Esophagus (tissue), 2 donors: ENCODE results near the gene SBSN. TPM values are rescaled to one million over a fixed set of nuclear protein-coding genes. Genes with fewer than 3 reads are reported as not detected.
A peak's percentile ranks its signal among the peaks of the same experiment; 100 is the strongest.
"Not testable (repeated sequence)": the region's sequence is repeated elsewhere in the genome, so short reads cannot be mapped to it uniquely, and the experiment has no call there.

Experiments
- H3K27ac ChIP-seq, 2 donors: one replicate each; pipeline ENCODE4 v1.5.1; 2013; ENCODE audit warnings: low read depth in 2 of 2, mild to moderate bottlenecking in 2 of 2, inconsistent platforms in 1 of 2, low read length in 1 of 2, moderate library complexity in 1 of 2
- H3K27me3 ChIP-seq, 2 donors: one replicate each; pipeline ENCODE4 v1.6.1; 2013; ENCODE audit warnings: low read length in 2 of 2, control low read depth in 1 of 2, mild to moderate bottlenecking in 1 of 2; ENCODE audit not compliant: insufficient read depth in 2 of 2, control insufficient read depth in 1 of 2
- H3K36me3 ChIP-seq, 2 donors: one replicate each; pipeline ENCODE4 v1.6.1; 2013; ENCODE audit warnings: low read length in 1 of 2; ENCODE audit not compliant: control insufficient read depth in 2 of 2, insufficient read depth in 2 of 2
- H3K4me1 ChIP-seq, 2 donors: one replicate each; pipeline ENCODE4 v1.6.1; 2013; ENCODE audit warnings: low read length in 1 of 2; ENCODE audit not compliant: control insufficient read depth in 2 of 2, insufficient read depth in 2 of 2
- H3K4me3 ChIP-seq, 2 donors: one replicate each; pipeline ENCODE4 v1.5.1; 2013; ENCODE audit warnings: low read length in 2 of 2, mild to moderate bottlenecking in 2 of 2, low read depth in 1 of 2, moderate library complexity in 1 of 2
- H3K9me3 ChIP-seq, 2 donors: one replicate each; pipeline ENCODE4 v1.6.1; 2013; ENCODE audit warnings: mild to moderate bottlenecking in 2 of 2, low read depth in 1 of 2, low read length in 1 of 2, moderate library complexity in 1 of 2; ENCODE audit not compliant: control insufficient read depth in 2 of 2, insufficient read depth in 1 of 2
- WGBS, 2 donors: extraction: QIAGEN DNeasy Blood & Tissue Kit; methylation state at CpG; one replicate each; pipeline ENCODE4 v1.1.7; 2013; 5-methylcytosine and 5-hydroxymethylcytosine counted together
- polyA plus RNA-seq, 2 donors: library from polyadenylated mRNA; stranded (reverse); fragments of 200-250 nt; gene quantifications; one replicate each; pipeline ENCODE4 v1.2.3, GENCODE V29; 2013
- donor health status: healthy with polysubstance abuse.
- donor health status: Bipolar disorder and iron deficiency.

The SBSN gene
- polyA plus RNA-seq, 2 donors: 453 to 1,191 TPM

GRCh38 chr19:35486268-35486708 is 41.8 kb downstream of the SBSN start:
- Histone ChIP-seq H3K4me3 (no peak overlapping the region), H3K4me1 (no peaks in the 10 kb centered on the region), H3K36me3 (no peaks in the 10 kb centered on the region), H3K9me3 (no peaks in the 10 kb centered on the region), H3K27me3 (no peaks in the 10 kb centered on the region), H3K27ac (no peak overlapping the region)
- 66 to 72% methylated on average over 3 of the region's 3 CpGs for WGBS, 2 donors

- Histone ChIP-seq H3K27ac (no peak overlapping the region), H3K4me1 (no peaks in the 10 kb centered on the region), H3K9me3 (no peaks in the 10 kb centered on the region), H3K27me3 (no peaks in the 10 kb centered on the region), H3K4me3 (no peak overlapping the region), H3K36me3 (no peaks in the 10 kb centered on the region)
- WGBS, 2 donors: 64 to 69% methylated on average over 7 of the region's 7 CpGs
Observed at GRCh38 chr19:35484252-35485036, 43.7 kb downstream of the SBSN start.

- Histone ChIP-seq H3K36me3 (no peaks in the 10 kb centered on the region), H3K4me1 (no peaks in the 10 kb centered on the region), H3K27me3 (no peaks in the 10 kb centered on the region), H3K4me3 (no peak overlapping the region), H3K9me3 (no peaks in the 10 kb centered on the region), H3K27ac (no peak overlapping the region)
- 74 to 76% methylated on average over 5 of the region's 5 CpGs for WGBS, 2 donors
Observed at GRCh38 chr19:35483089-35483488, 45.0 kb downstream of the SBSN start.

- H3K4me3 ChIP-seq: no peak overlapping the region
Observed at GRCh38 chr19:35478794-35479677, 49.1 kb downstream of the SBSN start.

GRCh38 chr19:35476149-35476548 is 52.0 kb downstream of the SBSN start:
- whole genome bisulfite sequencing, 2 donors: 61% methylated on average over 4 of the region's 4 CpGs
- H3K9me3 ChIP-seq: no peaks in the 10 kb centered on the region
- no peaks in the 10 kb centered on the region for H3K36me3 ChIP-seq
- H3K27ac ChIP-seq: no peak overlapping the region
- no peaks in the 10 kb centered on the region for H3K4me1 ChIP-seq
- no peak overlapping the region for H3K4me3 ChIP-seq
- H3K27me3 ChIP-seq: no peaks in the 10 kb centered on the region

More at GRCh38 chr19:35478794-35479677, 49.1 kb downstream of the SBSN start:
- H3K36me3 ChIP-seq: no peaks in the 10 kb centered on the region
- no peaks in the 10 kb centered on the region for H3K27me3 ChIP-seq
- H3K27ac ChIP-seq: peak overlapping the region in 1 of 2 donors; percentile 71
- WGBS, 2 donors: 53 to 63% methylated on average over 21 of the region's 21 CpGs
- H3K9me3 ChIP-seq: no peaks in the 10 kb centered on the region
- H3K4me1 ChIP-seq: no peaks in the 10 kb centered on the region

- not testable (repeated sequence) for H3K4me1 ChIP-seq, H3K9me3 ChIP-seq, H3K27me3 ChIP-seq, H3K36me3 ChIP-seq, H3K4me3 ChIP-seq, H3K27ac ChIP-seq
- WGBS, 2 donors: 90 to 93% methylated on average over 7 of the region's 7 CpGs
Observed at GRCh38 chr19:35474594-35474993, 53.5 kb downstream of the SBSN start.

GRCh38 chr19:35474104-35474503 is 54.0 kb downstream of the SBSN start:
- no peak overlapping the region for H3K4me3 ChIP-seq
- no peaks in the 10 kb centered on the region for H3K27me3 ChIP-seq
- WGBS, 2 donors: 93% methylated on average over 14 of the region's 14 CpGs
- H3K9me3 ChIP-seq: no peaks in the 10 kb centered on the region
- no peaks in the 10 kb centered on the region for H3K36me3 ChIP-seq
- no peak overlapping the region for H3K27ac ChIP-seq
- H3K4me1 ChIP-seq: no peaks in the 10 kb centered on the region

Other genes starting within 250 kb of the SBSN start
- gene HAMP, start 245.8 kb downstream of the SBSN start, polyA plus RNA-seq: under 1 TPM in 1 of 2 donors, not detected in 1; 0.08 TPM
- gene MAG, start 236.2 kb downstream of the SBSN start, polyA plus RNA-seq: not detected
- 1 to 10 TPM in 1 of 2 donors, under 1 TPM in 1; 0.71 to 1.2 TPM for gene CD22, start 199.1 kb downstream of the SBSN start, polyA plus RNA-seq
- not detected for gene FFAR1, start 180.4 kb downstream of the SBSN start, polyA plus RNA-seq
- not detected for gene FFAR3, start 169.9 kb downstream of the SBSN start, polyA plus RNA-seq
- not detected for gene GPR42, start 157.2 kb downstream of the SBSN start, polyA plus RNA-seq
- 1 to 10 TPM in 1 of 2 donors, under 1 TPM in 1; 0.59 to 1.4 TPM for gene FFAR2, start 80.1 kb downstream of the SBSN start, polyA plus RNA-seq
- 100 to 1,000 TPM; 109 to 238 TPM for gene KRTDAP, start 37.8 kb downstream of the SBSN start, polyA plus RNA-seq
- 100 to 1,000 TPM; 223 to 315 TPM for gene DMKN, start 14.7 kb downstream of the SBSN start, polyA plus RNA-seq
- gene GAPDHS, start 5.1 kb upstream of the SBSN start, polyA plus RNA-seq: not detected
- 100 to 1,000 TPM in 1 of 2 donors, 10 to 100 TPM in 1; 61.7 to 145 TPM for gene TMEM147, start 17.3 kb upstream of the SBSN start, polyA plus RNA-seq
- under 1 TPM; 0.02 to 0.12 TPM for gene ATP4A, start 35.3 kb upstream of the SBSN start, polyA plus RNA-seq
- gene PMIS2, start 57.9 kb upstream of the SBSN start, polyA plus RNA-seq: not detected
- 10 to 100 TPM; 10.1 to 24.1 TPM for gene HAUS5, start 84.4 kb upstream of the SBSN start, polyA plus RNA-seq
- gene RBM42, start 100.7 kb upstream of the SBSN start, polyA plus RNA-seq: 10 to 100 TPM; 47.8 to 61.5 TPM
- gene ETV2, start 113.4 kb upstream of the SBSN start, polyA plus RNA-seq: 1 to 10 TPM; 3.4 to 5.6 TPM
- gene COX6B1, start 120.0 kb upstream of the SBSN start, polyA plus RNA-seq: 1,000 to 10,000 TPM; 1,022 to 1,339 TPM
- 10 to 100 TPM; 10.7 to 11.5 TPM for gene UPK1A, start 138.2 kb upstream of the SBSN start, polyA plus RNA-seq
- gene ZBTB32, start 176.2 kb upstream of the SBSN start, polyA plus RNA-seq: under 1 TPM; 0.07 to 0.18 TPM
- 10 to 100 TPM; 21.5 to 33.8 TPM for gene KMT2B, start 189.7 kb upstream of the SBSN start, polyA plus RNA-seq
- 1 to 10 TPM; 4.3 to 5.1 TPM for gene IGFLR1, start 214.1 kb upstream of the SBSN start, polyA plus RNA-seq
- gene U2AF1L4, start 217.1 kb upstream of the SBSN start, polyA plus RNA-seq: 10 to 100 TPM; 17.4 to 43.4 TPM
- 100 to 1,000 TPM in 1 of 2 donors, 10 to 100 TPM in 1; 62.5 to 128 TPM for gene PSENEN, start 217.3 kb upstream of the SBSN start, polyA plus RNA-seq
- gene LIN37, start 220.3 kb upstream of the SBSN start, polyA plus RNA-seq: 10 to 100 TPM; 10.6 to 20.9 TPM
- gene HSPB6, start 228.7 kb upstream of the SBSN start, polyA plus RNA-seq: 10 to 100 TPM; 12.5 to 18.3 TPM
- 10 to 100 TPM in 1 of 2 donors, 1 to 10 TPM in 1; 5.5 to 13.8 TPM for gene PROSER3, start 229.9 kb upstream of the SBSN start, polyA plus RNA-seq
- gene ARHGAP33, start 247.3 kb upstream of the SBSN start, polyA plus RNA-seq: 10 to 100 TPM in 1 of 2 donors, 1 to 10 TPM in 1; 5.7 to 20.8 TPM